ENCODE measurements around the gene PDE4B. TPM values are rescaled to one million over a fixed set of nuclear protein-coding genes. Genes with fewer than 3 reads are reported as not detected.

The PDE4B gene
- total and polyA plus RNA-seq, 9 of the 15 experiments (the other 6 are each of a cell fraction or from before 2014, with no cell fraction given) = 0.09 TPM; not detected in 8

GRCh38 chr1:65904681-65905083 is 112.0 kb downstream of the PDE4B start (continued):
- TF ChIP-seq CTCF (IDR thresholded peaks at IDR 0.05 in 2 of 3, conservative IDR thresholded peaks at IDR 0.05 in 1 of 3; ENCODE audit: insufficient read depth in 2 of 3, low read depth in 1 of 3, low read length in 3 of 3) (peak in 1 of 3 experiments; percentile 12; a peak in 1 of 6 replicates), NCOA1 (IDR thresholded peaks at IDR 0.05; ENCODE audit: low read depth) (peak; percentile 22; the same call in 1 of the 2 replicates), ID3 (CRISPR knock-in tag; IDR thresholded peaks at IDR 0.05) (no peak), ID3 (tag; IDR thresholded peaks at IDR 0.05) (peak; percentile 56; the same call in 1 of the 2 replicates), E2F1 (CRISPR knock-in tag; IDR thresholded peaks at IDR 0.05) (no peak), RFX7 (CRISPR knock-in tag; IDR thresholded peaks at IDR 0.05) (no peak), RAD51 (IDR thresholded peaks at IDR 0.05; ENCODE audit: borderline replicate concordance, low read depth) (no peak; the same call in 1 of the 2 replicates), KDM1A (IDR thresholded peaks at IDR 0.05) (peak; percentile 67 to 72), MEF2D (tag; conservative IDR thresholded peaks at IDR 0.05; ENCODE audit: low read depth) (peak; percentile 65; the same call in 1 of the 2 replicates), PML (IDR thresholded peaks at IDR 0.05; ENCODE audit: low read length) (peak; percentile 90), ZNF316 (IDR thresholded peaks at IDR 0.05) (peak; percentile 86), ARID3A (IDR thresholded peaks at IDR 0.05; ENCODE audit: borderline replicate concordance, low read depth, low read length) (peak; percentile 95), SMARCC2 (IDR thresholded peaks at IDR 0.05; ENCODE audit: low read depth) (peak; percentile 86), HMG20A (CRISPR knock-in tag; conservative IDR thresholded peaks at IDR 0.05) (no peak), CREB1 (IDR thresholded peaks at IDR 0.05) (peak; percentile 39; the same call in 1 of the 2 replicates), CREB1 (CRISPR knock-in tag; IDR thresholded peaks at IDR 0.05) (no peak), ZNF584 (CRISPR knock-in tag; IDR thresholded peaks at IDR 0.05; ENCODE audit: low read depth) (no peak), ZMIZ1 (IDR thresholded peaks at IDR 0.05; ENCODE audit: low read depth in 2 of 2, low read length in 2 of 2) (peak in 1 of 2 experiments; percentile 79; a peak in 2 of 4 replicates), CCNT2 (IDR thresholded peaks at IDR 0.05; ENCODE audit: borderline replicate concordance, extremely low read depth, insufficient read length, low read depth, low read length) (peak; percentile 47), NCOR1 (IDR thresholded peaks at IDR 0.05) (peak; percentile 82)
